Astrocyte (in vitro differentiated cells and primary cell): ENCODE measurements around the gene CFAP20.

ENCODE experiments used
- EZH2 ChIP-seq: IDR thresholded peaks from 2 replicates; pipeline ENCODE4 v1.6.1; 2012; ENCODE audit warnings: mild to moderate bottlenecking, low read length, inconsistent platforms; ENCODE audit not compliant: insufficient read depth
- TF ChIP-seq, protein P1 (sequence below): IDR thresholded peaks from 2 replicates; pipeline ENCODE4 v1.5.1; 2011; ENCODE audit warnings: low read depth, mild to moderate bottlenecking, inconsistent platforms, low read length, moderate library complexity; ENCODE audit not compliant: insufficient read depth

DNA sequence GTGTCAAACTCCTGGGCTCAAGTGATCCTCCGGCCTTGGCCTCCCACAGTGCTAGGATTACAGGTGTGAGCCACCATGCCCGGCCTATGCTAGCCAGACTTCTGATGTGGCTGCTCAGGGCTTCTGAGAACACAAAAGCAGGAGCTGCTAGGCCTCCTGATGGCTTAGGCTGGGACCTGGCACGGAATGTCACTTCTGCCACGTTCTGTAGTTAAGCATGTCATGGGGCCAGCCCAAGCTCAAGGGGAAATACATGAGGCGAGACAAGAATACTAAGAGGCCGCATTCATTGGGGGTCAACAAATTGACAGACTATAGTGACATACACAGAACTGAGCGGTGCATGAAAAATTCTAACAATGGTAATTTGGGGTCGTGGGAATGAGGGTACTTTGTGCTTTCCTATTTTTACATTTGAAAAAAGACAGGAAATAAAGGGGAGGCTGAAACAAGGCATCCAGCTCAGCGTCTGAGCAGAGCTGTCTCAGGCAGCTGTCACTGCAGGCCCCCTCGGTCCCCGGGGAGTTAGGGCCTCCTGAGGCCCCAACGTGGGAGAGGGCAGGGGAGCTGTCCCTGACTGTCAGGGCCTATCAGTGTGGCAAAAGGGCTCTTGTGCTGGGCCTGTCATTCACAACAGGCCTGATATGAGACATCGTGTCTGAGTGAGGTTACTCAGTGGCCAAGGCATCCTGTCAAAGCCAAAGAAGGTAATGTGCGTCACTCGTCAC, 26.4 kb downstream of the CFAP20 start:
- TF ChIP-seq, protein P1, sequence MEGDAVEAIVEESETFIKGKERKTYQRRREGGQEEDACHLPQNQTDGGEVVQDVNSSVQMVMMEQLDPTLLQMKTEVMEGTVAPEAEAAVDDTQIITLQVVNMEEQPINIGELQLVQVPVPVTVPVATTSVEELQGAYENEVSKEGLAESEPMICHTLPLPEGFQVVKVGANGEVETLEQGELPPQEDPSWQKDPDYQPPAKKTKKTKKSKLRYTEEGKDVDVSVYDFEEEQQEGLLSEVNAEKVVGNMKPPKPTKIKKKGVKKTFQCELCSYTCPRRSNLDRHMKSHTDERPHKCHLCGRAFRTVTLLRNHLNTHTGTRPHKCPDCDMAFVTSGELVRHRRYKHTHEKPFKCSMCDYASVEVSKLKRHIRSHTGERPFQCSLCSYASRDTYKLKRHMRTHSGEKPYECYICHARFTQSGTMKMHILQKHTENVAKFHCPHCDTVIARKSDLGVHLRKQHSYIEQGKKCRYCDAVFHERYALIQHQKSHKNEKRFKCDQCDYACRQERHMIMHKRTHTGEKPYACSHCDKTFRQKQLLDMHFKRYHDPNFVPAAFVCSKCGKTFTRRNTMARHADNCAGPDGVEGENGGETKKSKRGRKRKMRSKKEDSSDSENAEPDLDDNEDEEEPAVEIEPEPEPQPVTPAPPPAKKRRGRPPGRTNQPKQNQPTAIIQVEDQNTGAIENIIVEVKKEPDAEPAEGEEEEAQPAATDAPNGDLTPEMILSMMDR: no peak
- no peak for TF ChIP-seq EZH2
